CD14-positive monocyte (primary cell): Measurements from ENCODE around the gene RBM44. TPM values are rescaled to one million over a fixed set of nuclear protein-coding genes. Genes with fewer than 3 reads are reported as not detected.

Experiments
- DNase-seq, 3 donors: peaks; one replicate each; pipeline ENCODE4 v3.0.0-alpha.2; 2011 to 2022
- H2AFZ ChIP-seq: 2 replicates; pipeline ENCODE4 v1.6.0; 2012; ENCODE audit warnings: mild to moderate bottlenecking, low read depth, low read length, inconsistent platforms; ENCODE audit not compliant: insufficient read depth, poor library complexity, severe bottlenecking
- H3K27ac ChIP-seq, 2 donors: 1 replicate in 1 of 2; 2 replicates in 1 of 2; pipeline ENCODE4 v1.5.1; 2012 to 2013; ENCODE audit warnings: low read length in 2 of 2, control low read depth in 1 of 2, inconsistent platforms in 1 of 2, low read depth in 1 of 2, mild to moderate bottlenecking in 1 of 2
- H3K27me3 ChIP-seq, 2 donors: one replicate each; pipeline versions ENCODE4 v1.6.0 to v1.6.1; 2011 to 2013; ENCODE audit warnings: low read length in 2 of 2; ENCODE audit not compliant: control insufficient read depth in 2 of 2, insufficient read depth in 2 of 2
- H3K36me3 ChIP-seq, 2 donors: replicated peaks in 1 of 2; 1 replicate in 1 of 2; 2 replicates in 1 of 2; pipeline versions ENCODE4 v1.5.1 to v1.6.1; 2012 to 2013; ENCODE audit warnings: low read length in 2 of 2, control low read depth in 1 of 2, inconsistent platforms in 1 of 2, mild to moderate bottlenecking in 1 of 2; ENCODE audit not compliant: insufficient read depth in 2 of 2, control insufficient read depth in 1 of 2
- H3K4me1 ChIP-seq, 2 donors: 1 replicate in 1 of 2; 2 replicates in 1 of 2; pipeline versions ENCODE4 v1.5.1 to v1.6.1; 2012 to 2013; ENCODE audit warnings: low read length in 2 of 2, control low read depth in 1 of 2, inconsistent platforms in 1 of 2, mild to moderate bottlenecking in 1 of 2, moderate library complexity in 1 of 2; ENCODE audit not compliant: insufficient read depth in 2 of 2, control insufficient read depth in 1 of 2
- H3K4me2 ChIP-seq: replicated peaks from 2 replicates; pipeline ENCODE3; 2012; ENCODE audit warnings: low read length, moderate library complexity, mild to moderate bottlenecking; ENCODE audit not compliant: poor library complexity, severe bottlenecking; ENCODE audit errors: extremely low read depth
- H3K4me3 ChIP-seq, 3 experiments: fragments of 200-600 bp in 1 of 3; sonication (generic) in 1 of 3; replicated peaks in 1 of 3; 1 replicate in 2 of 3; 2 replicates in 1 of 3; pipeline ENCODE4 v1.5.1; 2011 to 2013; ENCODE audit warnings: low read length in 3 of 3, mild to moderate bottlenecking in 3 of 3, control low read depth in 2 of 3, low read depth in 2 of 3, inconsistent platforms in 1 of 3, moderate library complexity in 1 of 3
- H3K79me2 ChIP-seq: 2 replicates; pipeline ENCODE4 v1.6.0; 2012; ENCODE audit warnings: mild to moderate bottlenecking, control low read depth, inconsistent platforms, low read length, moderate library complexity; ENCODE audit not compliant: insufficient read depth
- H3K9ac ChIP-seq: 2 replicates; pipeline ENCODE4 v1.6.0; 2017; ENCODE audit warnings: low read length, mild to moderate bottlenecking; ENCODE audit not compliant: insufficient read depth, poor library complexity, severe bottlenecking
- H3K9me3 ChIP-seq, 2 donors: replicated peaks in 1 of 2; 1 replicate in 1 of 2; 2 replicates in 1 of 2; pipeline versions ENCODE4 v1.5.1 to v1.6.1; 2012 to 2013; ENCODE audit warnings: low read length in 2 of 2, control low read depth in 1 of 2; ENCODE audit not compliant: control insufficient read depth in 1 of 2, insufficient read depth in 1 of 2
- H4K20me1 ChIP-seq: 2 replicates; pipeline ENCODE4 v1.6.0; 2012; ENCODE audit warnings: mild to moderate bottlenecking, low read length, control low read depth, moderate library complexity; ENCODE audit not compliant: insufficient read depth
- H3K27ac Mint-ChIP-seq, 7 donors: one replicate each; pipeline ENCODE4 v1.8.0; 2020; ENCODE audit warnings: mild to moderate bottlenecking in 7 of 7, mixed read lengths in 7 of 7, moderate library complexity in 6 of 7, inconsistent platforms in 2 of 7
- H3K27me3 Mint-ChIP-seq, 3 donors: one replicate each; pipeline ENCODE4 v1.8.0; 2021 to 2022; ENCODE audit warnings: low read depth in 3 of 3, mild to moderate bottlenecking in 3 of 3, mixed read lengths in 3 of 3, moderate library complexity in 3 of 3, inconsistent platforms in 1 of 3
- H3K36me3 Mint-ChIP-seq, 2 donors: one replicate each; pipeline ENCODE4 v1.8.0; 2020; ENCODE audit warnings: mixed read lengths in 2 of 2, inconsistent platforms in 1 of 2, mild to moderate bottlenecking in 1 of 2
- H3K4me1 Mint-ChIP-seq: one replicate; pipeline ENCODE4 v1.8.0; 2020; ENCODE audit warnings: mild to moderate bottlenecking, mixed read lengths
- H3K4me3 Mint-ChIP-seq, 2 donors: one replicate each; pipeline ENCODE4 v1.8.0; 2020; ENCODE audit warnings: mild to moderate bottlenecking in 2 of 2, mixed read lengths in 2 of 2, moderate library complexity in 1 of 2
- H3K9me3 Mint-ChIP-seq, 7 donors: one replicate each; pipeline ENCODE4 v1.8.0; 2020 to 2022; ENCODE audit warnings: mixed read lengths in 7 of 7, mild to moderate bottlenecking in 6 of 7, moderate library complexity in 6 of 7, inconsistent platforms in 2 of 7
- CTCF ChIP-seq: fragments of 200-600 bp; IDR thresholded peaks from one replicate; pipeline ENCODE4 v1.8.0; 2022; ENCODE audit warnings: antibody characterized with exemption, mild to moderate bottlenecking
- WGBS: methylation state at CpG from one replicate; pipeline ENCODE4 v1.1.5; 2013; ENCODE audit warnings: missing lambda C conversion rate; ENCODE audit not compliant: insufficient coverage; 5-methylcytosine and 5-hydroxymethylcytosine counted together
- intact Hi-C, 2 donors: fragments of 100-400 bp; cut with micrococcal nuclease; formaldehyde crosslinking; loops; one replicate each; pipeline versions ENCODE4 v1.15.0 to v1.15.1; 2023
- polyA plus RNA-seq, 3 donors: library from polyadenylated mRNA; depleted of rRNA in 1 of 3; unstranded in 2 of 3; stranded (reverse) in 1 of 3; fragments of 300-500 nt in 2 of 3; fragments of >200 nt in 1 of 3; fragmentation: Illumina TruSeq in 2 of 3; gene quantifications; 1 replicate in 2 of 3; 2 replicates in 1 of 3; pipeline ENCODE4 v1.2.3, GENCODE V29; 2012 to 2021

Gene RBM44
- polyA plus RNA-seq, 3 donors = 0.07 to 1.5 TPM; not detected in 1

DNA sequence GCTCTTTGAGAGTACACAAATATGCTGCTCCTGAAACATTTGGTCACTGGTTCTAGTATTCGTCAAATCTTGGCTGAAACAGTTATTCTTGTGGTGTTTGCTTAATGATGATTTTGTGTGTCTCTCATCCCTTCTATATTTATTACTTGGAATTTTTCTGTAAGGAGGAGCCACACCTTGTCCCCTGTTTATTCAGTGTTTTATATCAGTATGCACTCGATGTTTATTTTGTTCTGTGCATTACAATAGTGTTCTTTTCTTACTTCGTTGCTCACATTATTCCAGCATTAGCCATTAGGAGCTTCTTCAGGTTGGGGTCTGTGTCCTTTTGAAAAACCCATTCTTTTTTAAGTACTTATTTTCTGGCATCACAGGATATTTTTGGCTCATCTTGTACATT, 55.7 kb downstream of the RBM44 start:
- peaks cover 0 to 10% (median 2%) of the 10 kb centered on the region in 7 donors for H3K9me3 Mint-ChIP-seq
- Histone ChIP-seq H3K4me2 (no peak overlapping the region), H3K79me2 (no peaks in the 10 kb centered on the region), H3K4me1 (no peaks in the 10 kb centered on the region), H3K9me3 (peaks cover 0 to under 1% of the 10 kb centered on the region in 2 donors), H3K36me3 (no peaks in the 10 kb centered on the region), H3K9ac (no peak overlapping the region), H3K27ac (no peak overlapping the region), H4K20me1 (no peaks in the 10 kb centered on the region), H3K27me3 (peaks cover 3 to 17% of the 10 kb centered on the region in 2 donors), H2AFZ (no peak overlapping the region), H3K4me3 (no peak overlapping the region)
- no peak overlapping the region for H3K4me3 Mint-ChIP-seq
- WGBS = no CpG with 5 or more reads among the region's 3 CpGs
- DNase-seq = no peak
- no peak for TF ChIP-seq CTCF
- no peak overlapping the region for H3K27ac Mint-ChIP-seq
- peaks cover 0 to 2% of the 10 kb centered on the region in 2 donors for H3K36me3 Mint-ChIP-seq
- peaks cover 13 to 24% (median 16%) of the 10 kb centered on the region in 3 donors for H3K27me3 Mint-ChIP-seq
- H3K4me1 Mint-ChIP-seq = peaks cover 8% of the 10 kb centered on the region
- intact Hi-C loops = no loop called here

DNA sequence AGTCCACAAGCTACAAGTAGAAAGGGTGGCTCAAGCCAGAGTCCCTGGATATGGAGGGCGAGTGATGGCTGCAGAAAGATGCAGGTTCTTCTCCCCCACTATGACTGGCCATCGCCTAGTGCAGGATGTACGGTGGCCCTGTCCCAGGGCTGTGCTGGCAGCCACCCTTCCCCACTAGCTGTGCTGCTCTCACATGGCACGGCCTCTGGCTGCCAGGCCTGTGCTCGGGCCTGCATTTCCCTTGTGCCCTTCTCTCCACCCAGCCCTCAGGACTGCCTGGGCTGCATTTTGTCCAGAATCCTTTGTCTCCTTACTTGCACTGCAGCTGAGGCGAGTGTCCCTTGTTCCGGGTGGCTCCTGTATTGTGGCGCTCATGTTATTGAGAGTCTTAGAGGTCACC, 59.2 kb downstream of the RBM44 start:
- H3K9me3 ChIP-seq = no peaks in the 10 kb centered on the region
- Mint-ChIP-seq H3K27me3 (peaks cover 26 to 51% (median 37%) of the 10 kb centered on the region in 3 donors), H3K27ac (no peak overlapping the region)

More for the DNA sequence above, 59.2 kb downstream of the RBM44 start:
- no peak overlapping the region for H3K9ac ChIP-seq
- no peak overlapping the region for H3K4me2 ChIP-seq
- 88% methylated on average over 4 of the region's 8 CpGs for WGBS
- H3K4me1 Mint-ChIP-seq = peaks cover 18% of the 10 kb centered on the region
- H2AFZ ChIP-seq = no peak overlapping the region
- no peaks in the 10 kb centered on the region for H3K79me2 ChIP-seq
- H3K4me3 ChIP-seq = no peak overlapping the region
- no peak for DNase-seq
- H3K27me3 ChIP-seq = peaks cover 11 to 34% of the 10 kb centered on the region in 2 donors
- H3K4me3 Mint-ChIP-seq = peak overlapping the region in 1 of 2 donors; percentile 77
- H3K9me3 Mint-ChIP-seq = peaks cover 0 to 7% (median 2%) of the 10 kb centered on the region in 7 donors
- no peak for TF ChIP-seq CTCF
- intact Hi-C loops = no loop called here
- no peaks in the 10 kb centered on the region for H3K4me1 ChIP-seq
- no peaks in the 10 kb centered on the region for H4K20me1 ChIP-seq
- H3K36me3 ChIP-seq = no peaks in the 10 kb centered on the region
- H3K27ac ChIP-seq = no peak overlapping the region
- peaks cover 0 to 2% of the 10 kb centered on the region in 2 donors for H3K36me3 Mint-ChIP-seq
